Endothelial cell of umbilical vein (primary cell): ENCODE measurements around the gene VPS45. TPM values are rescaled to one million over a fixed set of nuclear protein-coding genes. Genes with fewer than 3 reads are reported as not detected.

ENCODE experiments used
- BruUV-seq: library from RNA; stranded (reverse); fragments of 400-500 nt; replicated peaks from 2 replicates; lab custom pipeline; 2021; lab: Mats Ljungman, UMichigan
- CTCF ChIA-PET: fragments of 300-600, 350-600 bp; sonication (Branson Sonifier 250); formaldehyde crosslinking; loops from one replicate; lab custom pipeline; 2021; ENCODE audit warnings: antibody characterized with exemption, inconsistent platforms; lab: Charles Lee
- POLR2A ChIA-PET: fragments of 300-600, 350-600 bp; sonication (Branson Sonifier 250); formaldehyde crosslinking; loops from one replicate; lab custom pipeline; 2021; ENCODE audit warnings: antibody characterized with exemption, inconsistent platforms; lab: Charles Lee
- DNase-seq: peaks from one replicate; pipeline ENCODE4 v3.0.0-alpha.2; 2011; ENCODE audit warnings: low read depth, low spot score
- FAIRE-seq: peaks from 2 replicates; lab custom pipeline; 2011; peaks lifted over from hg19 to GRCh38; lab: Jason Lieb, UNC
- H2AFZ ChIP-seq: 2 replicates; pipeline ENCODE4 v1.6.0; 2012; ENCODE audit warnings: low read depth, low read length, control low read depth, inconsistent platforms
- H3K27ac ChIP-seq: 2 replicates; pipeline ENCODE4 v1.5.1; 2011; ENCODE audit warnings: low read depth, mild to moderate bottlenecking, control low read depth, low read length, moderate library complexity; ENCODE audit not compliant: insufficient read depth
- H3K27me3 ChIP-seq, 2 experiments: 2 replicates each; pipeline versions ENCODE4 v1.6.0 to v1.6.1; 2011; ENCODE audit warnings: low read length in 2 of 2, mixed read lengths in 1 of 2; ENCODE audit not compliant: control insufficient read depth in 2 of 2, insufficient read depth in 2 of 2
- H3K36me3 ChIP-seq, 2 experiments: 2 replicates in 1 of 2; 3 replicates in 1 of 2; pipeline ENCODE4 v1.5.1; 2011; ENCODE audit warnings: low read length in 2 of 2, mild to moderate bottlenecking in 1 of 2, moderate library complexity in 1 of 2; ENCODE audit not compliant: control insufficient read depth in 2 of 2, insufficient read depth in 2 of 2; ENCODE audit errors: extremely low read depth in 1 of 2
- H3K4me1 ChIP-seq: 3 replicates; pipeline ENCODE4 v1.5.1; 2011; ENCODE audit warnings: mild to moderate bottlenecking, low read length; ENCODE audit not compliant: control insufficient read depth, insufficient read depth; ENCODE audit errors: extremely low read depth
- H3K4me2 ChIP-seq: 2 replicates; pipeline ENCODE4 v1.6.1; 2011; ENCODE audit warnings: low read length, control low read depth, mixed read lengths; ENCODE audit not compliant: insufficient read depth
- H3K4me3 ChIP-seq, 3 experiments: fragments of 200-600 bp in 1 of 3; sonication (generic), shearing (Covaris generic) in 1 of 3; replicated peaks in 1 of 3; 2 replicates each; pipeline ENCODE4 v1.5.1; 2011 to 2016; ENCODE audit warnings: control low read depth in 3 of 3, low read length in 3 of 3, mild to moderate bottlenecking in 2 of 3, inconsistent platforms in 1 of 3, low read depth in 1 of 3, moderate library complexity in 1 of 3; ENCODE audit not compliant: insufficient read depth in 1 of 3
- H3K79me2 ChIP-seq: 2 replicates; pipeline ENCODE4 v1.6.0; 2012; ENCODE audit warnings: low read length, inconsistent platforms; ENCODE audit not compliant: control insufficient read depth, insufficient read depth
- H3K9ac ChIP-seq: replicated peaks from 2 replicates; pipeline ENCODE3; 2011; ENCODE audit warnings: low read length, control low read depth; ENCODE audit not compliant: insufficient read depth; ENCODE audit errors: extremely low read depth
- H3K9me1 ChIP-seq: replicated peaks from 3 replicates; pipeline ENCODE4 v1.6.0; 2011; ENCODE audit warnings: mild to moderate bottlenecking, low read length; ENCODE audit not compliant: control insufficient read depth, insufficient read depth; ENCODE audit errors: extremely low read depth
- H3K9me3 ChIP-seq: replicated peaks from 2 replicates; pipeline ENCODE4 v1.5.1; 2012; ENCODE audit warnings: low read length, inconsistent platforms; ENCODE audit not compliant: control insufficient read depth, insufficient read depth
- H4K20me1 ChIP-seq: replicated peaks from 2 replicates; pipeline ENCODE3; 2011; ENCODE audit warnings: mild to moderate bottlenecking, low read length; ENCODE audit not compliant: control insufficient read depth, insufficient read depth; ENCODE audit errors: extremely low read depth
- CTCF ChIP-seq, 2 donors: IDR thresholded peaks; 1 replicate in 1 of 2; 2 replicates in 1 of 2; pipeline ENCODE4 v1.5.1; 2011; ENCODE audit warnings: low read length in 2 of 2, mild to moderate bottlenecking in 2 of 2, moderate library complexity in 2 of 2, control low read depth in 1 of 2, inconsistent platforms in 1 of 2, low read depth in 1 of 2; ENCODE audit not compliant: insufficient read depth in 1 of 2; ENCODE audit errors: extremely low read depth in 1 of 2
- EZH2 ChIP-seq: IDR thresholded peaks from 2 replicates; pipeline ENCODE4 v1.6.1; 2012; ENCODE audit warnings: borderline replicate concordance, low read depth, mild to moderate bottlenecking, moderate library complexity, low read length, inconsistent platforms; ENCODE audit not compliant: severe bottlenecking
- FOS ChIP-seq: IDR thresholded peaks from 2 replicates; pipeline ENCODE4 v1.6.1; 2011; ENCODE audit warnings: mild to moderate bottlenecking, low read length, moderate library complexity, borderline replicate concordance; ENCODE audit not compliant: insufficient read depth
- GATA2 ChIP-seq: IDR thresholded peaks from 2 replicates; pipeline ENCODE4 v1.7.0; 2011; ENCODE audit warnings: low read depth, mild to moderate bottlenecking, moderate library complexity, mixed read lengths, low read length; ENCODE audit not compliant: insufficient read length, insufficient read depth
- MAX ChIP-seq: IDR thresholded peaks from 2 replicates; pipeline ENCODE4 v1.6.1; 2011; ENCODE audit not compliant: insufficient read depth, insufficient read length
- MYC ChIP-seq: IDR thresholded peaks from one replicate; pipeline ENCODE4 v1.6.1; 2011; ENCODE audit warnings: mild to moderate bottlenecking, low read depth, low read length
- POLR2A ChIP-seq: IDR thresholded peaks from 2 replicates; pipeline ENCODE4 v1.6.1; 2012; ENCODE audit warnings: low read depth, mild to moderate bottlenecking, control low read depth, low read length
- POLR2AphosphoS5 ChIP-seq: IDR thresholded peaks from 2 replicates; pipeline ENCODE4 v1.6.1; 2012; ENCODE audit warnings: low read depth, mild to moderate bottlenecking, control low read depth, low read length, moderate library complexity; ENCODE audit not compliant: insufficient read depth
- dilution Hi-C: fragments of 300-500 bp; cut with MboI; formaldehyde crosslinking; loops from one replicate; pipeline ENCODE4 v1.15.0; 2019; ENCODE audit warnings: low sequenced_read_pairs; ENCODE audit not compliant: extremely low pct_ligation_motif_present
- intact Hi-C: fragments of 100-400 bp; cut with micrococcal nuclease; formaldehyde crosslinking; loops from one replicate; pipeline ENCODE4 v1.10.0; 2022
- polyA plus RNA-seq, 4 experiments: library from polyadenylated mRNA; depleted of rRNA in 3 of 4; stranded (reverse) in 3 of 4; unstranded in 1 of 4; fragments of >200 nt; gene quantifications; 2 replicates each; pipeline versions ENCODE4 v1.2.1 to v1.2.3, GENCODE V29; 2011 to 2012; ENCODE audit warnings: missing spikeins in 1 of 4
- total RNA-seq: library from RNA; stranded (reverse); gene quantifications from 2 replicates; pipeline ENCODE4 v1.2.3, GENCODE V29; 2021

The VPS45 gene
- total and polyA plus RNA-seq, 2 donors (not counting 3 experiments of a cell fraction or from before 2014, with no cell fraction given): 24.8 to 43.7 TPM

- BruUV-seq: no TSS peak
- H2AFZ ChIP-seq: no peak overlapping the region
- no peak overlapping the region for H3K4me3 ChIP-seq
- H4K20me1 ChIP-seq: no peaks in the 10 kb centered on the region
- H3K79me2 ChIP-seq: peaks cover 2% of the 10 kb centered on the region
- peaks cover 49% of the 10 kb centered on the region for H3K4me1 ChIP-seq
- dilution Hi-C loops (no loop called here), intact Hi-C loops (no loop called here)
- no peak for TF ChIP-seq FOS
- TF ChIP-seq CTCF (IDR thresholded peaks at IDR 0.05; ENCODE audit: extremely low read depth in 1 of 2, insufficient read depth in 1 of 2, low read depth in 1 of 2, low read length in 2 of 2): no peak
- no peak for TF ChIP-seq MYC
- no peak for TF ChIP-seq EZH2
- no peak for TF ChIP-seq POLR2A
- no peak for TF ChIP-seq POLR2AphosphoS5
- no peak for TF ChIP-seq MAX
- no peak for TF ChIP-seq GATA2
- no peak overlapping the region for H3K9ac ChIP-seq
- ChIA-PET POLR2A (interaction anchor here (2.2 kb wide), 1 partner anchor 11 kb away, joined by 11 read pairs; the partner anchor contains the start of gene PLEKHO1), CTCF (interaction anchor here (0.7 to 2.7 kb wide), 6 partner anchors 8 to 88 kb away, joined by 3 to 15 read pairs (median 12); partner anchors contain the start of gene PLEKHO1)
- no peaks in the 10 kb centered on the region for H3K9me3 ChIP-seq
- H3K36me3 ChIP-seq: peaks cover 14 to 18% of the 10 kb centered on the region in 2 experiments
- no peak for DNase-seq
- H3K27ac ChIP-seq: no peak overlapping the region
- no peak for FAIRE-seq
- H3K9me1 ChIP-seq: no peaks in the 10 kb centered on the region
- H3K27me3 ChIP-seq: no peaks in the 10 kb centered on the region
- no peak overlapping the region for H3K4me2 ChIP-seq
Measured at GRCh38 chr1:150160964-150161621, 93.5 kb downstream of the VPS45 start.
